Fibroblast of skin of back (primary cell): Measurements from ENCODE around the gene PRM1.

Source experiments
- DNase-seq: peaks from one replicate; pipeline ENCODE4 v3.0.0-alpha.2; 2013

PRM1 gene

DNA sequence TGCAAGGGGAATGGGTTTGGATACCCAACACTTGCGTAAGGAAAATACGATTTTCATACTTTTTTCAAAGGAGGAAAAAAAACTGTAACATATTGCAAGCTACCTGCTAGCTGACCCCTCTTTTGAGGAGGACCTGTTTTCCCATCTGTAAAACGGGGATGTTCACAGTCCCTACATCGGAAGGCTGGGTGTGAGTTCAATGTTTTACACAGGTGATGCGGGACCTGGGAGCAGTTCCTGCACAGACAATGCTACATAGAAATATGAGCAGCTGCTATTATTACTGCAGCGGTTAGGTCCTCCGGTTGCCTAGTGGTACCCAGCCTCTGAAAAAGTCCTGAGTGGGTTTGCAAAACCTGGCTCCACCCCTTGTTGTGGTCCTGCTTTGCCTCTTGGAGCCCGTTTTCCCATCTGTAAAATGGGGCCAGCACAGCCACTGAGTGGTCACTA is 28.6 kb downstream of the PRM1 start:
- no peak for DNase-seq

DNA sequence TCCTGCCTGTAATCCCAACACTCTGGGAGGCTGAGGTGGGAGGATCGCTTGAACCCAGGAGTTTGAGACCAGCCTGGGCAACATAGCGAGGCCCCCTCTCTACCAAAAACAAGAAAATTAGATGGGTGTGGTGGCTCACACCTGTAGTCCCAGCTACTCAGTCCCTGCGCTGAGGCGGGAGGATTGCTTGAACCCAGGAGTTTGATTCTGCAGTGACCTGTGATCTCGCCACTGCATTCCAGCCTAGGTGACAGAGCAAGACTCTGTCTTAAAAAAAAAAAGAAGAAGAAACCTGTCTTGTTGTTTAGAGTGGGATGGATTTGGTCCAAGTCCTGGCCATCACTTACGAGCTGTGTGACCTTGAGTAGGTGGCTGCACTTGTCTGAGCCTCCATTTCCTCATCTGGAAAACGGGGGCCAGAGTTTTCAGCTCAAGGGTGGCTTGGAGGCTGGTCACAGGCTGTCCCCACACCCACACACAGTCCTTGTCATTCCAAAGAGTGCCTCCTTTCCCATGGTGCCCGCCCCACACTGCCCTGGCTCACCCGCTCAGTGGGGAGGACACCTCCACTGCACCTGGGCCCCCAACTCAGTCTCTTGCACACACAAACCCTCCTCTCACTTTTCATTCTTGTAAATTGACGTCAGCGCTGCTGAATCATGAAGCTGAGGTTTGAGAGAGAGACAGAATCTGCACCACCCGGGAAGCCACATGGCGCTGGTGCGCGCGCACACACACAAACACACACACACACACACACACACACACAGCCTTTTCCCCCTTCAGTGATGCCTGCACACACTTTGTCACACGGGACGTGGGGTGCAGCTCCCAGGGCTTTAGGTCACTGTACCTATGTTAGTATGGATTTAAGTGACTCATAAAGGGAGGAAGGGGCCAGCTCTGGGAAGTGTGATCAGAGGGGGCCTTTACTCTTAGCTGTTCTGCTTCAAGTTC is 29.3 kb downstream of the PRM1 start:
- peak; percentile 66 for DNase-seq

DNA sequence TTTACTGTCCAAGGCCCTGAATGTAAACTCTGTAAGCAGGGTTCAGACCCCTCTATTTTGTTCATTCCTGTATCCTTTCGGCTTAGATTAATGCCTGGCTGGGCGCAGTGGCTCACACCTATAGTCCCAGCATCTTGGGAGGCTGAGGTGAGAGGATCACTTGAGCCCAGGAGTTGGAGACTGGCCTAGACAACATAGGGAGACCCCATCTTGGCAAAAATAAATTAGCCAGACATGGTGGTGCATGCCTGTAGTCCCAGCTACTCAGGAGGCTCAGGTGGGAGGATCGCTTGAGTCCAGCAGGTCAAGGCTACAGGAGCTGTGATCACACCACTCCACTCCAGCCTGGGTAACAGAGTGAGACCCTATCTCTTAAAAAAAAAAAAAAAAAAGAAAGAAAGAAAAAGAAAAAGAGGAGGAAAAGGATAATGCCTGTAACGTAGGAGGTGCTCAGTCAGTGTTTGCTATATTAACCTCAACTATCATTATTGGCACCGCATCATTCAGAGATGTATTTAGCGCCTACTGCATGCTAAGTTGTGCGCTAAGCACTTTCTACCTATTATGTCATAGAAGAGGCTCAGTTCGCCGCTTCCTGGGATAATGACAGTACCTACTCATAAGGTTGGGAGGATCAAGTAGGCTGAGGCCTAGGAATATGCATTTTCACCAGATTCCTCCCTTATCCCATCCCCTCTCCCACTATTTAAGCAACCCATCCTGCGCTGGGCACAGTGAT is 30.2 kb downstream of the PRM1 start:
- DNase-seq, result no peak

DNA sequence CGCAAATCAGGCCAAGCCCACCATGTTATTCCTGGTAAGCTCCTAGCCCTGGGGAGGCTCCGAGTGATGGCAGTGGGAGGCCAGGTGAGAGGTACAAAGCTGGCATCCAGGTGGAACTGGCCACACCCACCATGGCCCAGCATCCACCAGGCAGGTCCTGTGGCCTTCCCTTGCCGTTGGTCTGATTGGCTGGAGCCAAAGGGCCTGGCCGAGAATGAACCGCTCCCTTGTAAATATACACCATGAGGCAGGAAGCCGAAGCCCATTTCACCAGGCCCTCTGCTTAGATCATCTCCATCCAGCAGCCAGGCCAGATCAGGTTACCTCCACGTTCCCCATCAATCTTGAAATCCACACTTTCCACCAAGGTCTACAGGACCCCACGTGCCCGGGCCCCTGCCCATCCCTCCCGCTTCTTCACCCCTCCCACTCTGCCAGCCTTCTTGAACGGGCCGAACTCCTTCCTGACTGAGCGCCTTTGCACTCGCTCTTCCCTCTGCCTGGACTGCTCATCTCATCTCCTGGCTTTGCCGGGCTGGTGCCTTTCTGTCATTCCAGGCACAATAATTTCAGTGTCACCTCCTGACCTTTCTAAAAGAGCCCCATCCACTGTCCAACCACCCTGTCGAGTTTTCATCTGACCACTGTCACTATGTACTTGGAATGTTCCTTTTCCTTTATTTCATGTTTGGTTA is 30.9 kb downstream of the PRM1 start:
- DNase-seq, result no peak

DNA sequence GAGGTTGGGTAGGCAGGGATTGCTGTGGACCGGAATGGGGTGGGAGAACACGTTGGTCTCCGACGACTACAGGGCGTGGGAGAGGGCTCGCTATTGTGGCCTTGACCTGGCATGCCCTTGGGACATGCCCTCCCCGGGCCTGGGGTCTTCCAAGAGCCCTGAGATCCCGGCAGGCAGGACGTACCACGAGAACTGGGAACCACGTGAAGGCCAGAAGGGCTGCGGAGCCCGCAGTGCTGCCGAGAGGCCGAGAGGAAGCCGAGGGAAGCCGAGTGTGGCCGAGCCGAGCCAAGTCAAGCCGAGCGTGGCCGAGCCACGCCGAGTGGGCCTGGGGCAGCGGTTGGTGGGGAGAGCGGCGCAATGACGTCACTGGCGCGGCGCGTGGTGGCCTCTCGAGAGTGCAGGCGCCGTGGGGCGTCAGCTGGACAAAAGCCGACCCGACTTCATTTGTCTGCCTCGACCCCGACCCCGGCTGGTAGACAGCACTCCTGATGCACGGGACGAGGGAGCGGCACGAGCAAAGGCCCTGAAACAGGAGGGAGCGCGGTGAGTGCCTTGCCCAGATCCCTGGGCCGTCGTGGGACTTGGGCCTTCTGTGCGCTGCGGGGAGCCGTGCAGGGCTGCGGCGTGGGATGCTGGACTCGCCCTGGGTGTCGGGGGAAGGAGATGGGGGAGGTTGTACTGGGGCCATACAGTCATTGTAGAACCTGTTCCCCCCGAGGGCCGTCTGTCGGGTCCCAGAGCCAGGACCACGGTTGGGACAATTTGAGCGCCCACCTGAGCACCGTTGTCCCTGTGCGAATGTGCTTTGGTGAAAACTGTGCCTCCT is 31.7 kb downstream of the PRM1 start:
- DNase-seq, result no peak

DNA sequence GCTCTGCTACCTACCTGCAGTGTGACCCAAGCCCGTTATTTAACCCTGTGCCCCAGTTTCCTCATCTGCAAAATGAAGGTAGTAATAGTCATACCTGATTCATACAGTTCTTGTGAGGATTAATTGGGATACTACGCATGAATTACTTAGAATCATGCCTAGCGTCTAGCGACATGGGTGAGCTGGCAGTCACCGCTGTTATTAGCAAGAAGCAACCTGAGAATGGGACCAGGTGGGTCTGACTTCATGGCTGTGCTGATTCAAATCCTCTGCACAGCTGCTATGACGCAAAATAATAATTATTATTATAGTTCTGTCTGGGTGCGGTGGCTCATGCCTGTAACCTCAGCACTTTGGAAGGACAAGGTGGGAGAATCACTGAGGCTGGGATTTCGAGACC is 33.0 kb downstream of the PRM1 start:
- DNase-seq, result no peak

DNA sequence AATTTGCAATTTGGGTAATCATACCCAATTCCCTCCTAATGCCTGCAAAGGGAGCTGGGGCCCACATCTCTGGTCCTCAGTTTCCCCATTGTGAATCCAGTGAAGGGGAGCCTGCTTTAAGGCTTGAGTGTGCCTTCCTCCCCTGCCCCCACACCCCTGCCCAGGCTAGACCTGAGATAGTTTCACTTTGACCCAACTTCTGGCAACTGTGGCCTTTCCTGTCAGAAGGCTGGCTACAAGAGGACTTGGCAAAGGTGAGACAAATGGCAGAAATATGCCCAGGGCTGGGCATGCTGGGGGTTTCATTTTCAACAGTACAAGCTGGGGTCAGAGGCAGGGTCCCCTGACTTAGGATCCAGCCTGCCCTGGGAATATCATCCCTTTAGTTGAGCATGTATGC is 35.1 kb downstream of the PRM1 start:
- DNase-seq, result no peak

DNA sequence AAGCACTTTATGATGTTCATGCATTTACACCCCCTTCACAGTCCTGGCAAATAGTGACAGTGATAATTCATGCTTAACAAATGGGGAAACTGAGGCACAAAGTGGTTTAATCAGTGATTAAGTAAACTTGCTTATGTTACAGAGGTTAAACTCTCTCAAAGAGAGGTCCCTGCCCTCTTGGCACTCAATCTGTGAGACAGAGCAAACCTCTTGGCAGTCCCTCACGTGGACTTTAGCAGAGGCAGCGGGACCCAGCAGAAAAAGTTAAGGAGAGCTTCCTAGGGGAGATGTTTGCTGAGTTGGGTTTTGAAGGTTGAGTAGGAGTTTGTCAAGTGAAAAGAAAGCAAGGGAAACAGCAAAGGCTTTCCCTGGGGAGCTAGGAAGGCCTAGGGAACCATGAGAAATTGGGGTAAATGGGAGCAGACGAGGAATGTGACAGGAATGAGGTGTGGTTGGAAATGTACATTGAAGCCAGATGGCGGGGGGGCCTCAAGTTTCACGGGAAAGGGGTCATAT is 35.9 kb downstream of the PRM1 start:
- DNase-seq, result no peak

DNA sequence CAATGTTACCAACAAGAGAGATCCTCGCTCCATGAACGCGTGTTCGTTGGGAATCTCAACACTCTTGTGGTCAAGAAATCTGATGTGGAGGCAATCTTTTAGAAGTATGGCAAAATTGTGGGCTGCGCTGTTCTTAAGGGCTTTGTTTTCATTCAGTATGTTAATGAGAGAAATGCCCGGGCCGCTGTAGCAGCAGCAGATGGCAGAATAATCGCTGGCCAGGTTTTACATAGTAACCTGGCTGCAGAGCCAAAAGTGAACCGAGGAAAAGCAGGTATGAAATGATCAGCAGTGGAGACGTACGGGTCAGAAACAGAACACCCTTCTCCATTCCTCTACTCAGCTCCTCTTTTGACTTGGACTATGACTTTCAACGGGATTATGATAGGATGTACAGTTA is 38.5 kb downstream of the PRM1 start:
- no peak for DNase-seq

DNA sequence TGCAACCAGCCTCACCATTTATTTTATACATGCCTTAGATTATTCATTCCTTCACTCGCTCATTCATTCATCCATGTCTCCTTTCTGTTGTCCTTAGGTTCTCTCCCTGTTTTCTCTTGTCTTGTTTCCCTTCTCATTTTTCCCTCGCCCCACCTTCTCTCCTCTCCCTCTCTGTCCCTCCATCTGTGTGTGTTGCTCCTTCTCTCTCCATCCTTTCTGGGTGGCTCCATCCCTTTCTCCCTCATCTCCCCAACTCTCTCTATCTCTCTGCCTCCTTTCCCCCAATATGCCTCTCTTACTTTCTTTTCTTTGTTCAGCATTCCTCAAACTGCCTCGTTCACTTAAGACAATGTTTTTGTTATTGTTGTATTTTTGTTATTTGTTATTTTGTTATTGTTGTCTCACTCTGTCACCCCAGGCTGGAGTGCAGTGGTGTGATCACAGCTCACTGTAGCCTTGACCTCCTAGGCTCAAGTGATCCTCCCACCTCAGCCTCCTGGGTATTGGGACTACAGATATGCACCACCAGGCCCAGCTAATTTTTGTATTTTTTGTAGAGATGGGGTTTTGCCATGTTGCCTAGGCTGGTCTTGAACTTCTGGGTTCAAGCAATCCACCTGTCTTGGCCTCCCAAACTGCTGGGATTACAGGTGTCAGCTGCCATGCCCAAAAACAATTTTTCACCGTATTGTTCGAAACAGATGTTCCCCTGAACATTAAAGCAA is 39.5 kb downstream of the PRM1 start:
- DNase-seq, result no peak

DNA sequence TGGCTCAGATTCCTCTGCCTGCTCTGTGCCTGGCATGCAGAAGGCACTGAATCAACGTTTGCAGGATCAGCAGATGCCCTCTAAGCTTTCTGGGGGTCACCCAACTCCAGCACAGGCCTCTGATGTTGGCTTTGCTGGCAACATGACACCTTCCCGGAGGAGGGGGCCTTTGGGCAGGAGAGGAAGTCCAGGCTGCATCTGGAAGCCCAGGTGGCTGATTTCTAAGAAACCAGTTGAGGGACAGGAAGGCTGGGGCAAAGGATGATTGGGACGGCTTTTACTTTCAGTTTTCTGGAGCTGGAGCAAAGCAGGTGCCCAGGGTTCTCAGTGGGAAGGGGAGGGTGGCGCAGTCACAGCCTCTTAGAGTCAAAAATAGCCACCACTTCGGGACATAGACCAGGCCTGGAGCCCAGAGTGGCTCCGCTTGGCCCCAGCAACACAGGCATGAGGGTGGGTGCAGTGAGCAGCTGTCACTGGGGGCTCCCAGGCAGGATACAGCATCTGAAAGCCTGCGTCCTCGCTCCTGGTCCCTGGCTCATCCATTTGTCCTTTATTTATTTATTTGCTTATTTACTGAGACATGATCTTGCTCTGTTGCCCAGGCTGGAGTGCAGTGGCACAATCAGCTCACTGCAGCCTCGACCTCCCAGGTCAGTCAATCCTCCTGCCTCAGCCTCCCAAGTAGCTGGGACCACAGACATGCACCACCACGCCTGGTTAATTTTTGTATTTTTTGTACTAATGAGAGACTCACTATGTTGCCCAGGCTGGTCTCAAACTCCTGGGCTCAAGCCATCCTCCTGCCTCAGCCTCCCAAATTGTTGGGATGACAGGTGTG is 40.3 kb downstream of the PRM1 start:
- no peak for DNase-seq

DNA sequence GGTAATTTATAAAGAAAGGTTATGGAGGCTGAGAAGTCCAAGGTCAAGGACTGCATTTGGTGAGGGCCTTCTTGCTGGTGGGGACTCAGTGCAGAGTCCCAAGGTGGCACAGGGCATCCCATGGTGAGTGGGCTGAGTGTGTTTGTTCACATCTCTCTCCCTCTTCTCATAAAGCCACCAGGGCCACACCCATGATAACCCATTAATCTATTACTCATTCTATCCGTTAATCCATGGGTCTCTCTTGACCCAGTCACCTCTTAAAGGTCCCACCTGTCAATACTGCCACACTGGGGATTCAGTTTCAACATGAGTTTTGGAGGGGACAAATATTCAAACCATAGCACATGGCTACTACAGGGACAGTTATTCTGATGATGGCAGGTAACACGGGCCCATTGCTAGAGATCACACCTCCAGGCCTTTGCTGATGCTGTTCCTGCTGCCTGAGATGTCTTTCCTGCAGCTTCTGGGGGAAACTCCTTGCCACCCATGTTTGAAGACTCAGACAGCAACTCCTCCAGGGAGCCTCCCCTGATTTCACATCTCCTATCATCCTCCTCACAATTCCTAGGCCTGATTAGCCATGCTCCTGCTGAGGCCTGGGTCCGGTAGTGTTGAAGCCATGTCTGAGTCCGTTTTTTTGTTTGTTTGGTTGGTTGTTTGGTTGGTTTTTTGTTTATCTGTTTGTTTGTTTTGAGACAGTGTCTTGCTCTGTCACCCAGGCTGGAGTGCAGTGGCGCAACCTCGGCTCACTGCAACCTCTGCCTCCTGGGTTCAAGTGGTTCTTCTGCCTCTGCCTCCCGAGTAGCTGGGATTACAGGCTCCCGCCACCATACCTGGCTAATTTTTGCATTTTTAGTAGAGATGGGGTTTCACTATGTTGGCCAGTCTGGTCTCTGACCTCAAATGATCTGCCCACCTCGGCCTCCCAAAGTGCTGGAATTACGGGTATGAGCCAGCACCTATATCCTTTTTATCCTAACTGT is 41.2 kb downstream of the PRM1 start:
- no peak for DNase-seq

DNA sequence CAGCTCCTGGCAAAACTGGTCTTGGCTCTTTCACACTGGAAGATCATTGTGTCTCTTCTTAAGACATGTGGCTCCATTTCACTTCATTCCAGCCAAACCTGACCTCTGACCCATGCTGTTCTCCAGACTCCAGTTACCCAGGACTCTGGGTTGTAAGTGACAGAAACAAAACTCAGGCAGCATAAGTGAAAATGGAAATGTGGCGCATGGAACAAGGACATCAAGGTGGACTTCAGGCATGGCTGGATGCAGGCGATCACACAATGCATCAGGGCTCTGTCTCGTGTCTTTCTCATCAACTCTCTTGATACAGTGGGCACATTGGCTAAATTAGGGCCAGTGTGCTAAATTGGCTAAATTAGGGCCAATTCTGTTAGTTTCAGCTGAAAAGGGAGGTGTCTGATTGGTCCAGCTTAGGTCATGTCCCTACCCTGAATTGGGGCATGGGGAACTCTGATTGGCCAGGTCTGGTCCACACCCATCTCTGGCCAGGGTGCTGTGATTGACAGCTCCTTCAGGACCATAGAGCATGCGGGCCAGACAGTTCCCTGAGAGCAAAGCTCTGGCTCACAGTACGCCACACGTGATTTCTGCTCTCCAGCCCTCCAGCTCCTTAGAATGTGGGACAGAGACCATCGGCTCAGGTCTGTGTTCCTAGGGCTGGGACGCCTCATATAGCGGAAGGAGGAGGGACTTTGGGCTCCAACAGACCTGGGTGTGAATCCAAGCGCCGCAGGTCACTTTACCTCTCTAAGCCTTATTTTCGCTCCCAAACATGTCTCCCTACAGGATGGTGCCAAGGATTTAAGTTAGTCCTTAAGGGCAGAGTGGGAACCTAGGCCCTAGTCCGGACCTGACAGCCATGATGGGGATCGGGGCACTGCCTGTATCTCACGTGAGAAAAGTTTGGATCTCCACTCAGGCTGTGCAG is 42.6 kb downstream of the PRM1 start:
- no peak for DNase-seq

DNA sequence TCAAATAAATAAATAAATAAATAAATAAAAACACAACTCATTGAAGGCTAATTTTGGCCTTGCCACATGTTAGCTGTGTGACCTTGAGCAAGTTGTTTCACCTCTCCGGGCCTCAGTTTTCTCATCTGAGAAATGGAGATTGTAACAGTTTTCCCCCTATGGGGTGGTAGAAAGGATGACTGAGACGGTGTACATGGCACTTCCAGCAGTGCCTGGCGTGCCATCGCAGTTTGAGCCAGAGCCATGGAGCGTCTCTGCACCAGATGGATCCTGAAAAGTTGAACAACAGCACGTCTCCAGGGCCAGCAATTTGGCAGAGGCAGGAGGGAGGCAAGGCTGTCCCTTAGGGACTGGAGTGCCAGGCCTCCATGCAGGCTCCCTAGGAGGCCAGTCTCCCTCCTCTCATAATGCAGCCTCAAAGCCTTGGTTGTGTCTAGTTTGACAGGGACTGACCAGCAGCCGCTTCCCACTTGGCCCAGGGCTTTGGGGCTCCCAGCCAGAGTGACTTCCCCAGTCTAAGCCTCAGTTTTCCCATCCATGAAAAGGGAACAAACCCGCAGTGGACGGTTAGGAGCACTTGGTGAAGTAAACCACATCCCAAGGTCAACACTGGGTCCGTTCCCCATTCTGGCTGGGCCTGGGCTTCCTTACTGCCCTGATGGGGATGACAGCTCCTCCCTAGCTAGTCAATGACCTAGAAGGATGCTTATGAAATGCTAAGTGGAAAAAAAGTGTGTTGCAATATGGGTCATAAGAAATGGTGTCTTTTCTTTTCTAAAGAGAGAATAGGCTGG is 44.5 kb downstream of the PRM1 start:
- no peak for DNase-seq

DNA sequence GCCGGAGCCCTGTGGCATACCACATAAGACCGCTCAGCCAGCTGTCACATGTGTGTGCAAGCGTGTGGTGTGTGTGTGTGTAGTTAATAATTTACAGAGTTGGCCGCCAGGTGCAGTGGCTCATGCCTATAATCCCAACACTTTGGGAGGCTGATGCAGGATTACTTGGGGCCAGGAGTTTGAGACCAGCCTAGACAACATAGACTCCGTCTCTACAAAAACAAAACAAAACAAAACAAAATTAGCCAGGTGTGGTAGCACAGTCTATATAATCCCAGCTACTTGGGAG is 45.5 kb downstream of the PRM1 start:
- DNase-seq, result no peak

DNA sequence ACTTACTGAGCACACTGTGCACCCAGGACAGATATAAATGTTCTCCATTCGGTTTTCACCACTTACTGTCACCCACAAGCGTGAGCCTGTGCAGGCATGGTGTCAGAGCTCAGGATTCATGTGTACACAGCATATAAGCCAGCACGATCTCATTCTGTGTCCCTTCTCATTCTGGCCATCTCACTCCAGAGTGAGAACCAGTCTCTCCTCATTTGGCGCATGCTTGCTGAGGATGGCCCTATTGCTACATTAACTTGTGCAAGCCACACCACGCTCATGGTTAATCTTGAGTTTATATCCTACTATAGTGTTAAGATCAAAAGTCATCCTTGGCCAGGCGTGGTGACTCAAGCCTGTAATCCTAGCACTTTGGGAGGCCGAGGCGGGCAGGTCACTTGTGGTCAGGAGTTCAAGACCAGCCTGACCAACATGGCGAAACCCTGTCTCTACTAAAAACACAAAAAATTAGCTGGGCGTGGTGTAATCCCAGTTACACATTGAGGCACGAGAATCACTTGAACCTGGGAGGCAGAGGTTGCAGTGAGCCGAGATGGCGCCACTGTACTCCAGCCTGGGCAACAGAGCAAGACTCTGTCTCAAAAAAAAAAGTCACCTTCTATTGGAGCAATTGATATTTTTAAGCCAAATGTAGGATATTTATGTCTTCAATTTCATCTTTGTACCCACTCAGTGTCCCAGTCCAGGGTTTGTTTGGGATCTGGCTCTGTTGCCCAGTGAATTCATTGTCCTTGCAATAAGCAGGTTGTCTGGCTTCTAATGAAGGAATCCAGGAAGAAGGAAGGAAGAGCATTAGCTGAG is 46.0 kb downstream of the PRM1 start:
- DNase-seq, result no peak
